Right lobe of liver (tissue), 6 donors: ENCODE measurements around the gene E2F7. TPM values are rescaled to one million over a fixed set of nuclear protein-coding genes. Genes with fewer than 3 reads are reported as not detected.

Source experiments
- ATAC-seq, 4 donors: fragments of 200-7000 bp; cut with Tn5 transposase; one replicate each; pipeline ENCODE4 v1.9.1; 2020; ENCODE audit warnings: mild to moderate bottlenecking in 4 of 4, moderate library complexity in 4 of 4
- DNase-seq, 3 donors: peaks; one replicate each; pipeline ENCODE4 v3.0.0-alpha.2; 2020
- H3K27ac ChIP-seq, 3 donors: fragments of 200-600 bp; one replicate each; pipeline ENCODE4 v1.8.0; 2022
- H3K27me3 ChIP-seq, 2 donors: fragments of 200-600 bp; one replicate each; pipeline ENCODE4 v1.8.0; 2022
- H3K36me3 ChIP-seq, 4 donors: fragments of 200-600 bp; sonication (generic) in 1 of 4; one replicate each; pipeline versions ENCODE4 v1.5.1 to v1.8.0; 2017 to 2022; ENCODE audit warnings: control low read depth in 1 of 4
- H3K4me1 ChIP-seq, 4 donors: fragments of 200-600 bp; sonication (generic) in 1 of 4; one replicate each; pipeline versions ENCODE4 v1.5.1 to v1.8.0; 2017 to 2022; ENCODE audit warnings: control low read depth in 1 of 4
- H3K4me3 ChIP-seq, 3 donors: fragments of 200-600 bp; one replicate each; pipeline ENCODE4 v1.8.0; 2022
- H3K9me3 ChIP-seq, 4 donors: fragments of 200-600 bp; sonication (generic) in 1 of 4; one replicate each; pipeline versions ENCODE4 v1.5.1 to v1.8.0; 2017 to 2022; ENCODE audit warnings: control low read depth in 1 of 4
- POLR2A ChIP-seq: fragments of 450-650 bp; IDR thresholded peaks from one replicate; pipeline ENCODE4 v1.6.1; 2017; ENCODE audit warnings: antibody characterized with exemption, mild to moderate bottlenecking
- WGBS: methylation state at CpG from one replicate; pipeline ENCODE4 v1.1.6; 2018; ENCODE audit warnings: low coverage, low lambda C conversion rate; ENCODE audit not compliant: insufficient coverage; ENCODE audit errors: missing lambda C conversion rate; 5-methylcytosine and 5-hydroxymethylcytosine counted together
- intact Hi-C, 2 donors: fragments of 100-400 bp; cut with DNase I; formaldehyde crosslinking; loops; one replicate each; pipeline versions ENCODE4 v1.11.2 to v1.14.1; 2022
- total RNA-seq, 6 experiments: library from RNA; depleted of rRNA in 2 of 6; stranded (reverse); fragments of >200 nt in 2 of 6; fragmentation: NEBNext Ultra II Directional in 3 of 6; extraction: Animal tissue kit (Norgen Biotek cat#: 25700) in 3 of 6; gene quantifications; one replicate each; pipeline versions ENCODE4 v1.1.0 to v1.2.4, GENCODE V29; 2016 to 2023
- TF ChIP-seq, protein P1 (sequence below), 4 donors: fragments of 200-600 bp in 3 of 4; fragments of 450-650 bp in 1 of 4; IDR thresholded peaks; one replicate each; pipeline versions ENCODE4 v1.5.1 to v1.8.0; 2016 to 2022; ENCODE audit warnings: antibody characterized with exemption in 4 of 4, mild to moderate bottlenecking in 2 of 4
- donor health status: DM: no; HTN: yes; CAD: no.
- donor health status: DM: no; HTN: no; CAD: no.
- donor health status: DM: no; HTN: no; CAD: no.
- donor health status: DM: no; HTN: yes; CAD: no.
- donor health status: DM: no; HTN: yes; CAD: no.

The E2F7 gene
- total RNA-seq, 6 experiments from 2014 or later, result 0.23 to 0.55 (median 0.37) TPM; not detected in 2

DNA sequence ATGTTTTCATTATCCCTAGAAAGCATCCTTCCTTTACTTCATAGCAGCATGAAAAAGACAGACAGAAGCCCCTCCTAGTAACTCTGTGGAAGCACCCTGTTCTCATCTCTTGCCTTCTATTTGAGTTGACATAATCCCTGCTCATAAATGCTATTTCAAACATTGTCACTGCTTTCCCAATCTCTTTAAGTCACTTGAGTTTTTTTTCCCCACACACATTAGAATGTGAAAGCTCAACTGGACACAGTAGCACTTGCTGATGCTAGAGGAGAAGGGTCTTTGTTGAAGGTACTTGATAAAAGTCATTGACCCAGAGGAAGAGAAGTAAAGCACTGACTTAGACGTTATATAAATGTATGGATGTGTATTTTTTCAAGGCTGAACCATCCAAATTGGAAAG lies 3.0 kb downstream of the E2F7 start:
- Histone ChIP-seq H3K4me3 (no peak overlapping the region), H3K36me3 (no peaks in the 10 kb centered on the region), H3K9me3 (no peaks in the 10 kb centered on the region), H3K27ac (no peak overlapping the region), H3K27me3 (no peaks in the 10 kb centered on the region), H3K4me1 (peaks cover 0 to 5% (median 2%) of the 10 kb centered on the region in 4 donors)
- ATAC-seq, result no peak
- 100% methylated on average over 1 of the region's 1 CpG for WGBS
- intact Hi-C loops, result no loop called here
- DNase-seq, result no peak
- TF ChIP-seq, protein P1, sequence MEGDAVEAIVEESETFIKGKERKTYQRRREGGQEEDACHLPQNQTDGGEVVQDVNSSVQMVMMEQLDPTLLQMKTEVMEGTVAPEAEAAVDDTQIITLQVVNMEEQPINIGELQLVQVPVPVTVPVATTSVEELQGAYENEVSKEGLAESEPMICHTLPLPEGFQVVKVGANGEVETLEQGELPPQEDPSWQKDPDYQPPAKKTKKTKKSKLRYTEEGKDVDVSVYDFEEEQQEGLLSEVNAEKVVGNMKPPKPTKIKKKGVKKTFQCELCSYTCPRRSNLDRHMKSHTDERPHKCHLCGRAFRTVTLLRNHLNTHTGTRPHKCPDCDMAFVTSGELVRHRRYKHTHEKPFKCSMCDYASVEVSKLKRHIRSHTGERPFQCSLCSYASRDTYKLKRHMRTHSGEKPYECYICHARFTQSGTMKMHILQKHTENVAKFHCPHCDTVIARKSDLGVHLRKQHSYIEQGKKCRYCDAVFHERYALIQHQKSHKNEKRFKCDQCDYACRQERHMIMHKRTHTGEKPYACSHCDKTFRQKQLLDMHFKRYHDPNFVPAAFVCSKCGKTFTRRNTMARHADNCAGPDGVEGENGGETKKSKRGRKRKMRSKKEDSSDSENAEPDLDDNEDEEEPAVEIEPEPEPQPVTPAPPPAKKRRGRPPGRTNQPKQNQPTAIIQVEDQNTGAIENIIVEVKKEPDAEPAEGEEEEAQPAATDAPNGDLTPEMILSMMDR (IDR thresholded peaks at IDR 0.05), result no peak
- no peak for TF ChIP-seq POLR2A

DNA sequence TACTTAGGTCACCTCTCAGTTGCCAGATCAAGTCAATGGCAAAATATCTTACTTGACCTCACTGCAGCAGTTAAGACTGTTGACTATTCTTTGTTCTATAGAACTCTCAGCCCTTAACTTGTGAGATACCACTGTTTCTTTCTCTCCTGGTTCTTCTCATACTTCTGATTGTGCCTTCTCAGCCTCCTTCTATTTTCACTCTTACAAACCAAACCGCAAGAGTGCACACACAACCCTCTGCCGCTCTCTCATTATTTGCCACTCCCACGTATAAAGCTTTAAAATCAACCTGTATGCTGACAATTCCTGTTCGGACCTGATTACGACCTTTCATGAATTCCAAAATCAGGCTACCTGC lies 4.5 kb downstream of the E2F7 start:
- no peak for TF ChIP-seq POLR2A
- Histone ChIP-seq H3K9me3 (no peaks in the 10 kb centered on the region), H3K27me3 (no peaks in the 10 kb centered on the region), H3K4me1 (peaks cover 0 to 5% (median 2%) of the 10 kb centered on the region in 4 donors), H3K36me3 (no peaks in the 10 kb centered on the region), H3K4me3 (no peak overlapping the region), H3K27ac (no peak overlapping the region)
- ATAC-seq, result no peak
- intact Hi-C loops, result no loop called here
- WGBS, result 90% methylated on average over 5 of the region's 5 CpGs
- no peak for DNase-seq

DNA sequence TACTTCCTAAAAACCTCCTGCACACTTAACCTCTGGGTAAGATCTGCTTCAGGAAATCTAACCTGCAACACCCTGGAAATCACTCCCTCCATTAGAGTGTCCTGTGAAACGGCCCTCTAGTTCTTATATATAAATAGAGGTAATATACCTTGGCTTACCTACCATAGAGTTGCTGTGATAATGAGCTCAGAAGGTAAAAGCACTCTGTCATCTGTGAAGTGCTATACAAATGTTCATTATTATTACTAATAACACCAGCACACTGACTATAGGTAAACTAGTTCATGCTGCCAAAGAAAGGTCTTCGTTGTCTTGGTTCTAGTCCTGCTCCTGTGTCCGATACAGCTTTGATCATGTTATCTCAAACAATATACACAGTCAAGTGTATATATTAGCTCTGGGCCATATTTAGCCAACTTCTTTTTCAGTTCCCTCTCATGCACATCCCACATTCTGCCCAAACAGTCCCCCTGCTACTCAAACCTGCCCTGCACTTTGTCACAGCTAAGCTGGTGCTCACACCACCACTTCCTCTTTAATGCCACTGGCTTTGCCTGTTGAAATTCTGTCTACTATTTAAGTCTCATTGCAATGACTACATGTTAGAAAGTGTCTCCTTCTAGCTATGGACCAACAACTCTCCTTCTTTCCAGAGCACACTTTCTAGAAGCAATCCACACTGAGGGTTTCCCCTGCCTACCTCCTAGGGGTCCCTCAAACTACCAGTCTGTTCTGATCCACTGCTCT lies 5.1 kb downstream of the E2F7 start:
- Histone ChIP-seq H3K27me3 (no peaks in the 10 kb centered on the region), H3K36me3 (no peaks in the 10 kb centered on the region), H3K4me3 (no peak overlapping the region), H3K4me1 (peaks cover 0 to 5% (median 2%) of the 10 kb centered on the region in 4 donors), H3K9me3 (no peaks in the 10 kb centered on the region), H3K27ac (no peak overlapping the region)
- ATAC-seq (no peak), DNase-seq (no peak)
- 65% methylated on average over 3 of the region's 3 CpGs for WGBS
- TF ChIP-seq POLR2A, result no peak
- TF ChIP-seq, protein P1 (IDR thresholded peaks at IDR 0.05), result no peak
- intact Hi-C loops, result no loop called here

DNA sequence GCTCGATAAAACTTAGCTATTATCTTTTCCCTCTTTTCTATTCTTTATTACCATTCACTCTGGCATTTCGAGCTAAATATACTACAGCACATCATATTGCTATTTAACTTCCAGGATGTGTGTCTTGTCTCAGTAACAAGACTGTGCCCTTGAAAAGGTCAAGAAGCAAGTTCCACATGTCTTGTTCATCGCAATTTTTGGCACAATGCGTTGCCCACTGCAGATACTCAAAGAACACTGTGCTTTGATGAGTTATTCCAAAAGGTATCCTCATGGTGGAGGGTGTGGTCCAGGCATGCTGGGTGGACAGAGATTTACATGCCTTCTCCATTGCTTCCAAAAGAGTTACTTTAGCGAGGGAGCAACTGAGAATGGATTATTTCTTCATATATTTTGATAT lies 6.6 kb downstream of the E2F7 start:
- WGBS, result 83% methylated on average over 5 of the region's 5 CpGs

DNA sequence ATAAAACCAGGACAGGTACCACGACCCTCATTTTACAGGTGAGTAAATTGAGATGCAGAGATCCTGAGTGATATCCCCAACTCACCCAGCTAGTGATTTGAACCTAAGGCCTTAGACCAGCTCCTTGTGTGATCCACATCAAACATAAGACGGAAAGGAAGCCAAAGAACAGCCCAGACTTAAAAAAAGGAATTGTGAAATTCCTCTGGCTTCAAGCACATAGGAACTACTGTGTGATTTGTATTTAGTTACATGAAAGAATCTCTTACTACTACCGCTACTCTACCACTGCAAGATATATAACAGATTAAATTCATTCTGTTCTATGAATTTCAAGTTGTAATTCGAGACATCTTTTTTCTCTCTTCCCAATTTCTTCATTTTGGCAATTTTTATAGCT lies 10.5 kb downstream of the E2F7 start:
- Histone ChIP-seq H3K4me1 (no peaks in the 10 kb centered on the region), H3K27me3 (no peaks in the 10 kb centered on the region), H3K4me3 (no peak overlapping the region), H3K9me3 (no peaks in the 10 kb centered on the region), H3K27ac (no peak overlapping the region), H3K36me3 (no peaks in the 10 kb centered on the region)
- 93% methylated on average over 4 of the region's 4 CpGs for WGBS
- DNase-seq, result no peak
- intact Hi-C loops, result no loop called here
- TF ChIP-seq, protein P1 (IDR thresholded peaks at IDR 0.05), result no peak
- TF ChIP-seq POLR2A, result no peak
- ATAC-seq, result no peak

More for the DNA sequence above, 6.6 kb downstream of the E2F7 start:
- no peaks in the 10 kb centered on the region for H3K4me1 ChIP-seq
- H3K27ac ChIP-seq, result no peak overlapping the region
- H3K27me3 ChIP-seq, result no peaks in the 10 kb centered on the region
- H3K36me3 ChIP-seq, result no peaks in the 10 kb centered on the region
- H3K4me3 ChIP-seq, result no peak overlapping the region
- DNase-seq (no peak), ATAC-seq (no peak)
- no peak for TF ChIP-seq POLR2A
- TF ChIP-seq, protein P1 (IDR thresholded peaks at IDR 0.05), result no peak
- H3K9me3 ChIP-seq, result no peaks in the 10 kb centered on the region
- intact Hi-C loops, result no loop called here
